Measurements from ENCODE around the gene SOCS2.

SOCS2 gene

GRCh38 chr12:93568091-93568490 is 4.4 kb upstream of the SOCS2 start:
- FAIRE-seq = no peak

- FAIRE-seq = no peak
These were observed 3.2 kb upstream of the SOCS2 start for GRCh38 chr12:93569301-93569655.

GRCh38 chr12:93569656-93570551 is 2.6 kb upstream of the SOCS2 start:
- FAIRE-seq = no peak

- FAIRE-seq = no peak
These were observed 1.7 kb upstream of the SOCS2 start for GRCh38 chr12:93570552-93571364.

- FAIRE-seq = no peak
These were observed 1.0 kb upstream of the SOCS2 start for GRCh38 chr12:93571365-93571924.

- no peak for FAIRE-seq
These were observed 457 bp downstream of the SOCS2 start for GRCh38 chr12:93572712-93573551.

- FAIRE-seq = no peak
These were observed 1.2 kb downstream of the SOCS2 start for GRCh38 chr12:93573552-93574223.

- no peak for FAIRE-seq
These were observed 4.7 kb downstream of the SOCS2 start for GRCh38 chr12:93577222-93577621.

- no peak for FAIRE-seq
These were observed 5.7 kb downstream of the SOCS2 start for GRCh38 chr12:93578221-93578620.

- FAIRE-seq = no peak
These were observed 8.2 kb downstream of the SOCS2 start for GRCh38 chr12:93580682-93581081.

- no peak for FAIRE-seq
These were observed 8.9 kb downstream of the SOCS2 start for GRCh38 chr12:93581370-93581769.

GRCh38 chr12:93582351-93582750 is 9.9 kb downstream of the SOCS2 start:
- FAIRE-seq = no peak

- FAIRE-seq = no peak
These were observed 11.3 kb downstream of the SOCS2 start for GRCh38 chr12:93583627-93584392.

- FAIRE-seq = no peak
These were observed 12.8 kb downstream of the SOCS2 start for GRCh38 chr12:93585247-93585646.

GRCh38 chr12:93587611-93588010 is 15.1 kb downstream of the SOCS2 start:
- no peak for FAIRE-seq

- FAIRE-seq = no peak
These were observed 16.6 kb downstream of the SOCS2 start for GRCh38 chr12:93589081-93589480.

GRCh38 chr12:93591137-93591868 is 18.8 kb downstream of the SOCS2 start:
- FAIRE-seq = peak; percentile 38

- FAIRE-seq = no peak
These were observed 20.3 kb downstream of the SOCS2 start for GRCh38 chr12:93592641-93593406.

- peak; percentile 92 for FAIRE-seq
These were observed 21.4 kb downstream of the SOCS2 start for GRCh38 chr12:93593843-93594242.
